Measurements from ENCODE around the gene NAA38.
A peak's percentile ranks its signal among the peaks of the same experiment; 100 is the strongest.

NAA38 gene

GRCh38 chr17:7850701-7851437 lies 6.5 kb downstream of the NAA38 start:
- DNase-seq (ENCODE audit: insufficient read length, low spot score) (peak; percentile 7), FAIRE-seq (no peak)
- TF ChIP-seq, protein P1, sequence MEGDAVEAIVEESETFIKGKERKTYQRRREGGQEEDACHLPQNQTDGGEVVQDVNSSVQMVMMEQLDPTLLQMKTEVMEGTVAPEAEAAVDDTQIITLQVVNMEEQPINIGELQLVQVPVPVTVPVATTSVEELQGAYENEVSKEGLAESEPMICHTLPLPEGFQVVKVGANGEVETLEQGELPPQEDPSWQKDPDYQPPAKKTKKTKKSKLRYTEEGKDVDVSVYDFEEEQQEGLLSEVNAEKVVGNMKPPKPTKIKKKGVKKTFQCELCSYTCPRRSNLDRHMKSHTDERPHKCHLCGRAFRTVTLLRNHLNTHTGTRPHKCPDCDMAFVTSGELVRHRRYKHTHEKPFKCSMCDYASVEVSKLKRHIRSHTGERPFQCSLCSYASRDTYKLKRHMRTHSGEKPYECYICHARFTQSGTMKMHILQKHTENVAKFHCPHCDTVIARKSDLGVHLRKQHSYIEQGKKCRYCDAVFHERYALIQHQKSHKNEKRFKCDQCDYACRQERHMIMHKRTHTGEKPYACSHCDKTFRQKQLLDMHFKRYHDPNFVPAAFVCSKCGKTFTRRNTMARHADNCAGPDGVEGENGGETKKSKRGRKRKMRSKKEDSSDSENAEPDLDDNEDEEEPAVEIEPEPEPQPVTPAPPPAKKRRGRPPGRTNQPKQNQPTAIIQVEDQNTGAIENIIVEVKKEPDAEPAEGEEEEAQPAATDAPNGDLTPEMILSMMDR (IDR thresholded peaks at IDR 0.05; ENCODE audit: insufficient read depth, missing control alignments) = no peak

DNA sequence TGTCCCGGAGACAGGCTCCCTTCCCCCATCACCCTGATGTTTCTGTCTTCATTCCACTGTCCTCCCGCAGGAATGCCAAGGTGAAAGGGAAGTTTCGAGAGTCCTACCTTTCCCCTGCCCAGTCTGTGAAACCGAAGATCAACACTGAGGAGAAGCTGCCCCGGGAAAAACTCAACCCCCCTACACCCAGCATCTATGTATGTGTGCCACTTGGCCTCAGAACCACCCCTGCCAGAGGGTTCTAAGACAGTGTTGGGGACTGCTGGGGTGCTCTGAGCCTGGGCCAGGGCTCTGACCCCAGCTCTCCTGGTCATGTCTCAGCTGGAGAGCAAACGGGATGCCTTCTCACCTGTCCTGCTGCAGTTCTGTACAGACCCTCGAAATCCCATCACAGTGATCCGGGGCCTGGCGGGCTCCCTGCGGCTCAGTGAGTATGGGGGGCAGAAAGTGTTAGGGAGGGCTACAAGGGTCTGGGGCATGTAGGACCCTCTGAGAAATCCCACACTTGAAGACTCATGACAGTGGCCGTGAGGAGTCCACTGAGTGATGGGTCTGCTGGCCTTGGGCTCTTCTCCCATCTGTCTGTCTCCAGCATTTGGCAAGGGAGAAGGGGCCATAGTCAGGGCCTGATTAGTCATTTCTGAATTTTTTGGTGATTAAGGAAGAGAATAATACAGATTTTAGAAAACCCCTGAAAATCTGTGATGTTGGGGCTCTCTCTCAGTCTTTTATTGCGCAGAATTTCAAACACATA lies 7.4 kb downstream of the NAA38 start:
- no peak for FAIRE-seq
- TF ChIP-seq, protein P1 (IDR thresholded peaks at IDR 0.05; ENCODE audit: insufficient read depth, missing control alignments) = no peak
- peak; percentile 1 for DNase-seq (ENCODE audit: insufficient read length, low spot score)

DNA sequence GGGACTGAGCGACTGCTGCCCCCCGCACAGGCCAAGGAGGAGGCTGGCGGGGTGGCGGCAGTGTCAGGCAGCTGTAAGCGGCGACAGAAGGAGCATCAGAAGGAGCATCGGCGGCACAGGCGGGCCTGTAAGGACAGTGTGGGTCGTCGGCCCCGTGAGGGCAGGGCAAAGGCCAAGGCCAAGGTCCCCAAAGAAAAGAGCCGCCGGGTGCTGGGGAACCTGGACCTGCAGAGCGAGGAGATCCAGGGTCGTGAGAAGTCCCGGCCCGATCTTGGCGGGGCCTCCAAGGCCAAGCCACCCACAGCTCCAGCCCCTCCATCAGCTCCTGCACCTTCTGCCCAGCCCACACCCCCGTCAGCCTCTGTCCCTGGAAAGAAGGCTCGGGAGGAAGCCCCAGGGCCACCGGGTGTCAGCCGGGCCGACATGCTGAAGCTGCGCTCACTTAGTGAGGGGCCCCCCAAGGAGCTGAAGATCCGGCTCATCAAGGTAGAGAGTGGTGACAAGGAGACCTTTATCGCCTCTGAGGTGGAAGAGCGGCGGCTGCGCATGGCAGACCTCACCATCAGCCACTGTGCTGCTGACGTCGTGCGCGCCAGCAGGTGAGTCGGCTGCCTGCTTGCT lies 8.1 kb downstream of the NAA38 start:
- DNase-seq (ENCODE audit: insufficient read length, low spot score) (peak; percentile 7), FAIRE-seq (no peak)
- TF ChIP-seq, protein P1 (IDR thresholded peaks at IDR 0.05; ENCODE audit: insufficient read depth, missing control alignments) = no peak

GRCh38 chr17:7848739-7849129 lies 8.6 kb downstream of the NAA38 start:
- no peak for DNase-seq (ENCODE audit: insufficient read length, low spot score)
- FAIRE-seq = no peak
- TF ChIP-seq, protein P1 (IDR thresholded peaks at IDR 0.05; ENCODE audit: insufficient read depth, missing control alignments) = no peak

- TF ChIP-seq, protein P1 (IDR thresholded peaks at IDR 0.05; ENCODE audit: insufficient read depth, missing control alignments) = no peak
- FAIRE-seq = no peak
- no peak for DNase-seq (ENCODE audit: insufficient read length, low spot score)
Observed at GRCh38 chr17:7848131-7848579, 9.2 kb downstream of the NAA38 start.

DNA sequence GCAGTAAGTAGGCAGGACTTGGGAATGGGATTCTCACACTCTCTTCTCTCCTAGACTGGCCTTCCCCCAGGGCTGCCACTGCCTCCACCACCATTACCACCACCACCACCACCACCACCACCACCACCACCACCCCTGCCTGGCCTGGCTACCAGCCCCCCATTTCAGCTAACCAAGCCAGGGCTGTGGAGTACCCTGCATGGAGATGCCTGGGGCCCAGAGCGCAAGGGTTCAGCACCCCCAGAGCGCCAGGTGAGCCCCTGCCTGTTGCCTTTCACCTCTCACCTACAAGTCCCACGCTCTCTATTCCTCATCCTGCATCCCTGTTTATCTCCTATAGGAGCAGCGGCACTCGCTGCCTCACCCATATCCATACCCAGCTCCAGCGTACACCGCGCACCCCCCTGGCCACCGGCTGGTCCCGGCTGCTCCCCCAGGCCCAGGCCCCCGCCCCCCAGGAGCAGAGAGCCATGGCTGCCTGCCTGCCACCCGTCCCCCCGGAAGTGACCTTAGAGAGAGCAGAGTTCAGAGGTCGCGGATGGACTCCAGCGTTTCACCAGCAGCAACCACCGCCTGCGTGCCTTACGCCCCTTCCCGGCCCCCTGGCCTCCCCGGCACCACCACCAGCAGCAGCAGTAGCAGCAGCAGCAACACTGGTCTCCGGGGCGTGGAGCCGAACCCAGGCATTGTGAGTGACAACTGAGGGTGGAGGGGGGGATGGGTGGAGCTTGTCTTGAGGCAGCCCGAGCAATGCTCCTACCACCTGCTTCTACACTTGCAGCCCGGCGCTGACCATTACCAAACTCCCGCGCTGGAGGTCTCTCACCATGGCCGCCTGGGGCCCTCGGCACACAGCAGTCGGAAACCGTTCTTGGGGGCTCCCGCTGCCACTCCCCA lies 10.3 kb downstream of the NAA38 start:
- no peak for FAIRE-seq
- TF ChIP-seq, protein P1 (IDR thresholded peaks at IDR 0.05; ENCODE audit: insufficient read depth, missing control alignments) = no peak
- no peak for DNase-seq (ENCODE audit: insufficient read length, low spot score)

Measured in D721Med (cell line).